Left ventricle myocardium inferior (tissue), 1 donor: ENCODE results near the gene GRXCR2. TPM values are rescaled to one million over a fixed set of nuclear protein-coding genes. Genes with fewer than 3 reads are reported as not detected.
"Not testable (repeated sequence)": the region's sequence is repeated elsewhere in the genome, so short reads cannot be mapped to it uniquely, and the experiment has no call there.

ENCODE experiments used
- DNase-seq: peaks from one replicate; pipeline ENCODE4 v3.0.0-alpha.2; 2020
- H3K27ac ChIP-seq: fragments of 200-600 bp; replicated peaks from 2 replicates; pipeline ENCODE4 v1.8.0; 2021
- H3K27me3 ChIP-seq: fragments of 200-600 bp; 2 replicates; pipeline ENCODE4 v1.8.0; 2021; ENCODE audit warnings: low read depth
- H3K36me3 ChIP-seq: fragments of 200-600 bp; 2 replicates; pipeline ENCODE4 v1.8.0; 2021
- H3K4me1 ChIP-seq: fragments of 200-600 bp; 2 replicates; pipeline ENCODE4 v1.8.0; 2021
- H3K4me3 ChIP-seq: fragments of 200-600 bp; 2 replicates; pipeline ENCODE4 v1.8.0; 2021; ENCODE audit warnings: mild to moderate bottlenecking, moderate library complexity
- H3K9me3 ChIP-seq: fragments of 200-600 bp; replicated peaks from 2 replicates; pipeline ENCODE4 v1.8.0; 2021
- CTCF ChIP-seq: fragments of 200-600 bp; IDR thresholded peaks from 2 replicates; pipeline ENCODE4 v1.8.0; 2021; ENCODE audit warnings: antibody characterized with exemption, mild to moderate bottlenecking, borderline replicate concordance
- intact Hi-C: fragments of 100-400 bp; cut with micrococcal nuclease; formaldehyde crosslinking; loops from one replicate; pipeline ENCODE4 v1.11.0; 2022
- total RNA-seq: library from RNA; stranded (reverse); fragmentation: NEBNext Ultra II Directional; extraction: Animal tissue kit (Norgen Biotek cat#: 25700); gene quantifications from one replicate; pipeline ENCODE4 v1.2.1, GENCODE V29; 2021
- donor health status: DM: no; HTN: yes; CAD: no; lungs with severe emphysema.

The GRXCR2 gene
- total RNA-seq, 1 donor from 2014 or later: 1.1 TPM

- Histone ChIP-seq H3K36me3 (no peaks in the 10 kb centered on the region), H3K4me3 (no peak overlapping the region), H3K9me3 (no peaks in the 10 kb centered on the region), H3K4me1 (peaks cover 28% of the 10 kb centered on the region), H3K27me3 (no peaks in the 10 kb centered on the region), H3K27ac (no peak overlapping the region)
- intact Hi-C loops: no loop called here
- TF ChIP-seq CTCF: no peak
- DNase-seq: no peak
Measured at GRCh38 chr5:145838276-145838675, 34.5 kb downstream of the GRXCR2 start.

GRCh38 chr5:145836241-145836640, 36.6 kb downstream of the GRXCR2 start:
- H3K4me3 ChIP-seq: peak overlapping the region; percentile 78
- intact Hi-C loops, H3K27me3 ChIP-seq, DNase-seq, H3K36me3 ChIP-seq, H3K9me3 ChIP-seq: not testable (repeated sequence)
- H3K4me1 ChIP-seq: peaks cover 29% of the 10 kb centered on the region
- peak overlapping the region; percentile 81 for H3K27ac ChIP-seq

- H3K36me3 ChIP-seq: no peaks in the 10 kb centered on the region
- intact Hi-C loops: no loop called here
- peak overlapping the region; percentile 78 for H3K4me3 ChIP-seq
- TF ChIP-seq CTCF: no peak
- H3K27ac ChIP-seq: peak overlapping the region; percentile 81
- no peaks in the 10 kb centered on the region for H3K27me3 ChIP-seq
- DNase-seq: no peak
- no peaks in the 10 kb centered on the region for H3K9me3 ChIP-seq
- H3K4me1 ChIP-seq: peaks cover 33% of the 10 kb centered on the region
Measured at GRCh38 chr5:145835848-145836239, 37.0 kb downstream of the GRXCR2 start.

GRCh38 chr5:145834917-145835847, 37.6 kb downstream of the GRXCR2 start, which contains the start of gene PRELID2:
PRELID2 (minus strand) TSS chr5:145835342; CDS start chr5:145835251, 91 bp downstream.
- Histone ChIP-seq H3K27ac (peak within 1 kb of the TSS; percentile 81), H3K4me1 (peaks cover 39% of the 10 kb centered on the region), H3K36me3 (no peaks in the 10 kb centered on the region), H3K4me3 (peak within 1 kb of the TSS; percentile 78), H3K9me3 (no peaks in the 10 kb centered on the region), H3K27me3 (no peaks in the 10 kb centered on the region)
- peak; percentile 22 for TF ChIP-seq CTCF
- peak; percentile 91 for DNase-seq
- intact Hi-C loops: no loop called here

GRCh38 chr5:145834554-145834916, 38.3 kb downstream of the GRXCR2 start:
- Histone ChIP-seq H3K4me1 (peaks cover 46% of the 10 kb centered on the region), H3K4me3 (peak overlapping the region; percentile 78), H3K27ac (peak overlapping the region; percentile 81), H3K9me3 (no peaks in the 10 kb centered on the region), H3K36me3 (no peaks in the 10 kb centered on the region), H3K27me3 (no peaks in the 10 kb centered on the region)
- no peak for DNase-seq
- intact Hi-C loops: no loop called here
- no peak for TF ChIP-seq CTCF

GRCh38 chr5:145833631-145834200, 39.1 kb downstream of the GRXCR2 start:
- TF ChIP-seq CTCF: no peak
- Histone ChIP-seq H3K4me1 (peaks cover 48% of the 10 kb centered on the region), H3K27me3 (no peaks in the 10 kb centered on the region), H3K4me3 (no peak overlapping the region), H3K36me3 (no peaks in the 10 kb centered on the region), H3K27ac (no peak overlapping the region), H3K9me3 (no peaks in the 10 kb centered on the region)
- intact Hi-C loops: no loop called here
- no peak for DNase-seq
